OCI-LY3 (cell line): ENCODE measurements around the gene B3GLCT.

Experiments used
- CTCF ChIP-seq: fragments of 200-600, 300-600 bp; sonication (generic); IDR thresholded peaks from 2 replicates; pipeline ENCODE4 v1.5.1; 2014; ENCODE audit warnings: antibody characterized with exemption, low read length, low read depth
- EZH2phosphoT487 ChIP-seq: fragments of 200-600 bp; shearing (Covaris generic); IDR thresholded peaks from 2 replicates; pipeline ENCODE4 v1.6.1; 2018; ENCODE audit warnings: antibody characterized with exemption, mixed run types, low read depth

- TF ChIP-seq CTCF (no peak), EZH2phosphoT487 (no peak)
Measured at GRCh38 chr13:31184451-31184850, 15.3 kb upstream of the B3GLCT start.
